Measurements from ENCODE around the gene RABGAP1L. TPM values are rescaled to one million over a fixed set of nuclear protein-coding genes. Genes with fewer than 3 reads are reported as not detected.

RABGAP1L gene
- total RNA-seq, 1 experiment from 2014 or later: 29.3 TPM

DNA sequence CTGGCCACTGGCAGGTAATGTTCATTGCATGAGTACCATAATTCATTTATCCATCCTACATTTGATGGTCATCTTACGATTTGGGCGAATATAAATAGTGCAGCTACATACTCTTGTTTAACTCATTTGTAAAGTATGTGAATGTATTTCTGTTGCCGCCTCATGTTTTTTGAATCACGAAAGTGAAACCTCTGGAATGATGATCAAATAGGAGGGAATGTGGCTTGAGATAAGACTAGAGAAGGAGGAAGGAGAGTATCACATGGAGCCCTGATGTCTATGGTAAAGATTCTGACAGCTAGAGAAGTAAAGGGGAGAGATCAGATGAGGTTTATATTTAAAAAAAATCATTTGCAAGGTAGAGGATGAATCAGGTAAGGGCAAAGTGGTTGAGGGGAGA, 855.9 kb downstream of the RABGAP1L start:
- no peaks in the 10 kb centered on the region for H3K4me1 ChIP-seq (ENCODE audit: control insufficient read depth in 1 of 2, insufficient read depth in 2 of 2, low read length in 2 of 2)
- no peaks in the 10 kb centered on the region for H3K9me2 ChIP-seq (ENCODE audit: insufficient read depth)
- H3K9ac ChIP-seq (ENCODE audit: low read length): no peak overlapping the region
- H3K27ac ChIP-seq (ENCODE audit: low read depth, low read length): no peak overlapping the region
- no peaks in the 10 kb centered on the region for H3K27me3 ChIP-seq (ENCODE audit: insufficient read depth, low read length)
- ATAC-seq: no peak
- no peaks in the 10 kb centered on the region for H3K9me3 ChIP-seq (ENCODE audit: control insufficient read depth in 1 of 2, insufficient read depth in 1 of 2, low read depth in 1 of 2, low read length in 2 of 2)
- H2AFZ ChIP-seq (ENCODE audit: low read depth, low read length, poor library complexity, severe bottlenecking): no peak overlapping the region
- RAD21 ChIA-PET (ENCODE audit: low non-redundant PET in 1 of 2, low total read pairs in 2 of 2, uncharacterized antibody in 2 of 2, unreplicated experiment in 2 of 2): no interaction called here
- intact Hi-C loops (cut with micrococcal nuclease): no loop called here
- H3K36me3 ChIP-seq (ENCODE audit: control insufficient read depth in 1 of 2, insufficient read depth in 2 of 2, low read length in 2 of 2): peaks cover 38 to 58% of the 10 kb centered on the region in 2 experiments
- CTCF ChIA-PET: no interaction called here
- H3K79me2 ChIP-seq (ENCODE audit: insufficient read depth, low read length): peaks cover 35% of the 10 kb centered on the region
- H4K20me1 ChIP-seq (ENCODE audit: insufficient read depth): peaks cover 4% of the 10 kb centered on the region; the same call in 1 of the 2 replicates
- POLR2A ChIA-PET: interaction anchor here (0.6 to 1.5 kb wide), 4 partner anchors 8 to 1107 kb away, joined by 4 to 9 read pairs (median 6); partner anchors contain the start of genes CACYBP and MRPS14
- BruUV-seq (replicated peaks): no TSS peak
- no peak for DNase-seq (ENCODE audit: low read depth, low spot score)
- TF ChIP-seq CBX3 (IDR thresholded peaks at IDR 0.05; ENCODE audit: low read depth): no peak
- no peak for TF ChIP-seq FOSL1 (IDR thresholded peaks at IDR 0.05; ENCODE audit: low read depth)
- TF ChIP-seq, protein P1, sequence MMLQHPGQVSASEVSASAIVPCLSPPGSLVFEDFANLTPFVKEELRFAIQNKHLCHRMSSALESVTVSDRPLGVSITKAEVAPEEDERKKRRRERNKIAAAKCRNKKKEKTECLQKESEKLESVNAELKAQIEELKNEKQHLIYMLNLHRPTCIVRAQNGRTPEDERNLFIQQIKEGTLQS (IDR thresholded peaks at IDR 0.05): no peak
- no peak for TF ChIP-seq SRF (IDR thresholded peaks at IDR 0.05; ENCODE audit: low read depth)
- no peak for TF ChIP-seq ELF1 (IDR thresholded peaks at IDR 0.05; ENCODE audit: borderline replicate concordance, low read depth)
- TF ChIP-seq SIN3A (IDR thresholded peaks at IDR 0.05; ENCODE audit: low read depth): no peak
- TF ChIP-seq ZBTB33 (IDR thresholded peaks at IDR 0.05; ENCODE audit: extremely low read depth, insufficient replicate concordance, low read length): no peak
- no peak for TF ChIP-seq TCF7L2 (IDR thresholded peaks at IDR 0.05; ENCODE audit: borderline replicate concordance, extremely low read depth, insufficient read depth, insufficient read length)
- no peak for TF ChIP-seq JUND (IDR thresholded peaks at IDR 0.05)
- no peak for TF ChIP-seq POLR2AphosphoS5 (IDR thresholded peaks at IDR 0.05; ENCODE audit: low read depth, low read length)
- no peak for TF ChIP-seq POLR2A (IDR thresholded peaks at IDR 0.05; ENCODE audit: borderline replicate concordance, extremely low read depth, insufficient read depth, insufficient read length)
- TF ChIP-seq, protein P2, sequence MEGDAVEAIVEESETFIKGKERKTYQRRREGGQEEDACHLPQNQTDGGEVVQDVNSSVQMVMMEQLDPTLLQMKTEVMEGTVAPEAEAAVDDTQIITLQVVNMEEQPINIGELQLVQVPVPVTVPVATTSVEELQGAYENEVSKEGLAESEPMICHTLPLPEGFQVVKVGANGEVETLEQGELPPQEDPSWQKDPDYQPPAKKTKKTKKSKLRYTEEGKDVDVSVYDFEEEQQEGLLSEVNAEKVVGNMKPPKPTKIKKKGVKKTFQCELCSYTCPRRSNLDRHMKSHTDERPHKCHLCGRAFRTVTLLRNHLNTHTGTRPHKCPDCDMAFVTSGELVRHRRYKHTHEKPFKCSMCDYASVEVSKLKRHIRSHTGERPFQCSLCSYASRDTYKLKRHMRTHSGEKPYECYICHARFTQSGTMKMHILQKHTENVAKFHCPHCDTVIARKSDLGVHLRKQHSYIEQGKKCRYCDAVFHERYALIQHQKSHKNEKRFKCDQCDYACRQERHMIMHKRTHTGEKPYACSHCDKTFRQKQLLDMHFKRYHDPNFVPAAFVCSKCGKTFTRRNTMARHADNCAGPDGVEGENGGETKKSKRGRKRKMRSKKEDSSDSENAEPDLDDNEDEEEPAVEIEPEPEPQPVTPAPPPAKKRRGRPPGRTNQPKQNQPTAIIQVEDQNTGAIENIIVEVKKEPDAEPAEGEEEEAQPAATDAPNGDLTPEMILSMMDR (IDR thresholded peaks at IDR 0.05 in 2 of 3, conservative IDR thresholded peaks at IDR 0.05 in 1 of 3; ENCODE audit: borderline replicate concordance in 1 of 3, insufficient read depth in 1 of 3, low read depth in 2 of 3, low read length in 2 of 3): no peak
- TF ChIP-seq, protein P3, sequence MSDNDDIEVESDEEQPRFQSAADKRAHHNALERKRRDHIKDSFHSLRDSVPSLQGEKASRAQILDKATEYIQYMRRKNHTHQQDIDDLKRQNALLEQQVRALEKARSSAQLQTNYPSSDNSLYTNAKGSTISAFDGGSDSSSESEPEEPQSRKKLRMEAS (IDR thresholded peaks at IDR 0.05): no peak
- TF ChIP-seq ZFX (IDR thresholded peaks at IDR 0.05): no peak
- TF ChIP-seq RAD21 (IDR thresholded peaks at IDR 0.05; ENCODE audit: low read depth): no peak
- TF ChIP-seq EZH2 (IDR thresholded peaks at IDR 0.05): no peak
- TF ChIP-seq EZH2phosphoT487 (IDR thresholded peaks at IDR 0.05; ENCODE audit: borderline replicate concordance): no peak
- no peak for TF ChIP-seq CEBPB (IDR thresholded peaks at IDR 0.05; ENCODE audit: low read depth)
- TF ChIP-seq REST (IDR thresholded peaks at IDR 0.05; ENCODE audit: low read depth): no peak
- H3K4me3 ChIP-seq (replicated peaks in 1 of 2; ENCODE audit: low read depth in 1 of 2, low read length in 2 of 2): no peak overlapping the region
- H3K4me2 ChIP-seq (ENCODE audit: low read length): no peak overlapping the region

All from HCT116 (cell line).